Measurements from ENCODE around the gene TESMIN. TPM values are rescaled to one million over a fixed set of nuclear protein-coding genes. Genes with fewer than 3 reads are reported as not detected.

The TESMIN gene
- total RNA-seq, 2 experiments from 2014 or later: 12.3 to 13.8 TPM

- ChIA-PET POLR2A (no interaction called here), CTCF (no interaction called here)
- Mint-ChIP-seq H3K36me3 (ENCODE audit: low read depth) (no peaks in the 10 kb centered on the region), H3K27ac (no peak overlapping the region), H3K4me1 (no peaks in the 10 kb centered on the region), H3K9me3 (no peaks in the 10 kb centered on the region), H3K4me3 (no peak overlapping the region), H3K27me3 (peaks cover 26% of the 10 kb centered on the region)
- DNase-seq: no peak
These were observed 70.6 kb downstream of the TESMIN start for GRCh38 chr11:68680541-68681231.

GRCh38 chr11:68678031-68678441 lies 73.3 kb downstream of the TESMIN start:
- Mint-ChIP-seq H3K4me1 (no peaks in the 10 kb centered on the region), H3K4me3 (no peak overlapping the region), H3K27me3 (peaks cover 16% of the 10 kb centered on the region), H3K27ac (no peak overlapping the region), H3K36me3 (ENCODE audit: low read depth) (no peaks in the 10 kb centered on the region), H3K9me3 (no peaks in the 10 kb centered on the region)
- ChIA-PET CTCF (no interaction called here), POLR2A (no interaction called here)
- no peak for DNase-seq

- Mint-ChIP-seq H3K36me3 (ENCODE audit: low read depth) (no peaks in the 10 kb centered on the region), H3K27ac (no peak overlapping the region), H3K4me1 (no peaks in the 10 kb centered on the region), H3K4me3 (no peak overlapping the region), H3K27me3 (peaks cover 10% of the 10 kb centered on the region), H3K9me3 (no peaks in the 10 kb centered on the region)
- CTCF ChIA-PET: no interaction called here
- POLR2A ChIA-PET: no interaction called here
- no peak for DNase-seq
These were observed 73.9 kb downstream of the TESMIN start for GRCh38 chr11:68677432-68677831.

DNA sequence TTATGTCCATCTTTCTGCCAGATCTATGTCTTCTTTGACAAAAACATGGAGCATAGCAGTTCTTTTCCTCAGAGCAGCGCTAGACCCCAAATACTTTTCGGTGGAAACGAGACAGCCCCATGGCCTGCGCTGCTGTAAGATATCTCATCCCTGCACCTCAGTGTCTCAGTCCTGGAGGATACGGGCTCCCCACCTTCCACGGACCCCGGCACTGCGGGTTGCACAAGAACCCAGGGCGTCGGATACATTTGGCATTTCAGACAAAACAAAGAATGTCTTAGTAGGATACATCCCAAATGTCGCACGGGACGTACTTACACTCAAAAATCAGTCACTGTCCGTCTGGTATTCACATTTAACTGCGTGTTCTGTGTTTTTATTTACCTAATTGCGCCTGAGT lies 76.9 kb downstream of the TESMIN start:
- ChIA-PET POLR2A (no interaction called here), CTCF (no interaction called here)
- DNase-seq: no peak
- H3K4me3 Mint-ChIP-seq: no peak overlapping the region
- H3K27ac Mint-ChIP-seq: no peak overlapping the region
- H3K36me3 Mint-ChIP-seq (ENCODE audit: low read depth): no peaks in the 10 kb centered on the region
- peaks cover 7% of the 10 kb centered on the region for H3K27me3 Mint-ChIP-seq
- H3K9me3 Mint-ChIP-seq: no peaks in the 10 kb centered on the region
- no peaks in the 10 kb centered on the region for H3K4me1 Mint-ChIP-seq

DNA sequence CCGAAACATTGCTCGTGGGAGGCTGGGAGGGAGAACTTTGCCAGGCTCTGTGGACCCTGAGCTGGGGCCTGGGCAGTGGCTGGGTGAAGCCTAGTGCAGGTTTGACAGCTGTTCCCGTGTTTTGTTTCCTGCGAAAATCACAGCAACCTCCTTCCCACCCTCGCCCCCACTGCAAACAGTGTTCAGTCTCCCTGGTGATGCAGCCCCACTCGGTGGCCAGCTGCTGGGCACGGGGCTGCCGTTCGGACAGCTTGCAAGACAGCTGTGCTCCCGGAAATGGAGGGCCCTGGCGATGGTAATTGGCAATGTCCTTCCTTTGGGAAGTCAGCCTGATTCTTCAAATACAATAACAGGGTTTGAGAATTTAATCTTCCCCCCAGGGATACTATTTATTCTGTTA lies 77.3 kb downstream of the TESMIN start:
- Mint-ChIP-seq H3K36me3 (ENCODE audit: low read depth) (no peaks in the 10 kb centered on the region), H3K9me3 (no peaks in the 10 kb centered on the region), H3K4me1 (no peaks in the 10 kb centered on the region), H3K27ac (no peak overlapping the region), H3K4me3 (no peak overlapping the region), H3K27me3 (peaks cover 7% of the 10 kb centered on the region)
- ChIA-PET CTCF (no interaction called here), POLR2A (no interaction called here)
- DNase-seq: no peak

GRCh38 chr11:68673306-68673945 lies 77.9 kb downstream of the TESMIN start:
- CTCF ChIA-PET: no interaction called here
- Mint-ChIP-seq H3K4me1 (no peaks in the 10 kb centered on the region), H3K27ac (no peak overlapping the region), H3K36me3 (ENCODE audit: low read depth) (no peaks in the 10 kb centered on the region), H3K9me3 (no peaks in the 10 kb centered on the region), H3K4me3 (no peak overlapping the region), H3K27me3 (peaks cover 7% of the 10 kb centered on the region)
- no peak for DNase-seq
- POLR2A ChIA-PET: no interaction called here

DNA sequence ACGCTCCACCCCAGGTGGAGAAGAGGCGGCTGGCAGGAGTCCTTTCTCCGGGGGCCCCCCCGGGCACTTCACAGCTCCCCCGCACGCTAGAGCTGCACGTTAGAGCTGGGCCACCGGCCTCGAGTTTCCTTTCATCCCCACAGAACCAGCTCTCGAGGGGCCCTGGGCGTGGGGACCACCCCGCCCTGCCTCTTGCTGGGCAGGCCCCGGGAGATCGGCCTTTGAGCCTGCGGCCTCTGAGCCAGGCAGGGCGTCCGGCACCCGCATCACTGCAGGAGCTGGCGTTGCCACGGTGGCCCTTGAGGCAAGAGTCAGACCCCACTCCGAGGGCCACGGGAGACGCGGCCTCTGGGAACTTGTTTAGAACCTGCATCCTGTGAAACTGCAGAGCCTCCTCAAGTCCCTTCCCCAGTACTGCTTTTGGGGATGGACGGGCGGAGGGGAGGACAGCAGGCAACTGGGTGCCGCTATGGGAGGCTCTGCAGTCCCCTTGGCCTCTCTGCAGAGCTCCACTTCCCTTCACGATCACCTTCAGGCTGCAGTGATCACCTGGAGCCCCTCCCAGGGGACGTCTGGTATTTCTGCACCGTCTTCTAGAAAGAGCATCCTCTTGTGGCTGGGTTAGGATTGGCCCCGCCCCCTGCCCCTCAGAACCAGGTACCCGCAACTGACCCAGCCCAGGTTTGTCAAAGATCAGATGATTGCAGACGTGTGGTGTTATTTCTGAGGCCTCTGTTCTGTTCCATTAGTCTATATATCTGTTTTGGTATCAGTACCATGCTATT lies 80.9 kb downstream of the TESMIN start:
- H3K36me3 Mint-ChIP-seq (ENCODE audit: low read depth): no peaks in the 10 kb centered on the region
- no peak overlapping the region for H3K4me3 Mint-ChIP-seq
- no peaks in the 10 kb centered on the region for H3K4me1 Mint-ChIP-seq
- H3K27me3 Mint-ChIP-seq: peaks cover 7% of the 10 kb centered on the region
- ChIA-PET POLR2A (no interaction called here), CTCF (interaction anchor here (2.2 kb wide), 1 partner anchor 21 kb away, joined by 4 read pairs; no protein-coding TSS in a partner anchor)
- no peaks in the 10 kb centered on the region for H3K9me3 Mint-ChIP-seq
- DNase-seq: no peak
- no peak overlapping the region for H3K27ac Mint-ChIP-seq

GRCh38 chr11:68669301-68670090 lies 81.8 kb downstream of the TESMIN start:
- ChIA-PET POLR2A (no interaction called here), CTCF (no interaction called here)
- no peak overlapping the region for H3K27ac Mint-ChIP-seq
- no peaks in the 10 kb centered on the region for H3K9me3 Mint-ChIP-seq
- no peaks in the 10 kb centered on the region for H3K36me3 Mint-ChIP-seq (ENCODE audit: low read depth)
- H3K27me3 Mint-ChIP-seq: peaks cover 7% of the 10 kb centered on the region
- no peaks in the 10 kb centered on the region for H3K4me1 Mint-ChIP-seq
- no peak for DNase-seq
- no peak overlapping the region for H3K4me3 Mint-ChIP-seq

DNA sequence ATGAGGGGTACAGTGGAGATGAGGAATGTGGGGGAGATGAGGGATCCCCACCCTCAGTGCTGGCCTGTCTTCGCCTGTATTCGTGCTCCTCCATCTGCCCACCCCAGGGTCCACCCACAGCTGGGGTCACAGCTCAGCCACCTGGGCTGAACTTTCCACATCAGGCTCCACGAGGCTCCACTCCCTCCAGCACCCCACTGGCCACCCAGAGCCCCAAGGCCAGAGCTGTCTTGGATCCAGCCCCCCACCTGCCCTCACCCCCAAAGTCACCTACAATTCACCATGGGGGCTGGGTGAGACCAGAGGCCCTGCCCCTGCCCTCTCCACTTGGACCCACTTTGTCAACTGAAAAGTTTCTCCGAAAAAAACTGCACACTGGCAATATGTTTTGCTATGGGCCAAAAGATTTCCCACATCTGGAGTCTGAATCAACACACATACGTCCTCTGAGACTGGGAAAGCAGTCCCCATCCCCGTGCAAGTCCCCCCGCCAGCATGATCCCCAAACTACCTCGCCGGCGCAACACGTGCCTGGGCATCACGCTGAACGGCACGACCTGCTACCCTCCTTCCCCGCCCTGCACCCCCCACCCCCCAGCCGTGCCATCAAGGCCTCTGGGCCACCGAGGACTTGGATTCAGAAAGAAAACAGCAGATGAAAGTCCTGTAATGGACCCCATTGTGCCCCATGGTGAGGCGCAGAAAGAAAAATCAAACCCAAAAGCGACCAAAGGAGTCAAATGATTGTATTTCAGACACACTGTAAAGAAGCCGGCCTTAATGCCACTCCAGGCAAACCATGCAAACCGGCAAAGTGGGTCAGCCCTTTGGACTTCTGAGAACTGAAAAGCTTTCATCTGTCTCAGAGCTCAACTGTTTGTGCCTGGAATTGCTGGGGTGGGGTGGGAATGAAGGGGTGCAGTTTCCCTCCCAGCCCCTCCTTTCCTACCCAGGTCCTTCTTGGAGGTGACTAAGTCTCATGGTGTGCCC lies 83.5 kb downstream of the TESMIN start:
- no peak for DNase-seq
- Mint-ChIP-seq H3K4me3 (no peak overlapping the region), H3K9me3 (no peaks in the 10 kb centered on the region), H3K36me3 (ENCODE audit: low read depth) (no peaks in the 10 kb centered on the region), H3K27ac (no peak overlapping the region), H3K27me3 (peaks cover 2% of the 10 kb centered on the region), H3K4me1 (no peaks in the 10 kb centered on the region)
- ChIA-PET POLR2A (no interaction called here), CTCF (no interaction called here)

GRCh38 chr11:68666849-68667248 lies 84.5 kb downstream of the TESMIN start:
- H3K36me3 Mint-ChIP-seq (ENCODE audit: low read depth): no peaks in the 10 kb centered on the region
- H3K27me3 Mint-ChIP-seq: peaks cover 2% of the 10 kb centered on the region
- DNase-seq: no peak
- ChIA-PET POLR2A (no interaction called here), CTCF (no interaction called here)
- no peak overlapping the region for H3K4me3 Mint-ChIP-seq
- H3K4me1 Mint-ChIP-seq: no peaks in the 10 kb centered on the region
- H3K9me3 Mint-ChIP-seq: no peaks in the 10 kb centered on the region
- no peak overlapping the region for H3K27ac Mint-ChIP-seq

GRCh38 chr11:68665436-68665835 lies 85.9 kb downstream of the TESMIN start:
- no peaks in the 10 kb centered on the region for H3K27me3 Mint-ChIP-seq
- POLR2A ChIA-PET: no interaction called here
- H3K27ac Mint-ChIP-seq: no peak overlapping the region
- no peaks in the 10 kb centered on the region for H3K36me3 Mint-ChIP-seq (ENCODE audit: low read depth)
- H3K4me3 Mint-ChIP-seq: no peak overlapping the region
- no peak for DNase-seq
- CTCF ChIA-PET: no interaction called here
- H3K4me1 Mint-ChIP-seq: no peaks in the 10 kb centered on the region
- H3K9me3 Mint-ChIP-seq: no peaks in the 10 kb centered on the region

- no peaks in the 10 kb centered on the region for H3K9me3 Mint-ChIP-seq
- no peaks in the 10 kb centered on the region for H3K4me1 Mint-ChIP-seq
- CTCF ChIA-PET: no interaction called here
- H3K27ac Mint-ChIP-seq: no peak overlapping the region
- POLR2A ChIA-PET: no interaction called here
- H3K36me3 Mint-ChIP-seq (ENCODE audit: low read depth): no peaks in the 10 kb centered on the region
- no peaks in the 10 kb centered on the region for H3K27me3 Mint-ChIP-seq
- H3K4me3 Mint-ChIP-seq: no peak overlapping the region
- no peak for DNase-seq
These were observed 86.4 kb downstream of the TESMIN start for GRCh38 chr11:68664906-68665305.
